Germinal center (tissue), 1 donor: ENCODE data around the gene FAM120A.
A peak's percentile ranks its signal among the peaks of the same experiment; 100 is the strongest.

Experiments used
- DNase-seq: peaks from one replicate; pipeline ENCODE4 v3.0.0; 2012; ENCODE audit warnings: mixed read lengths, low spot score

The FAM120A gene

DNA sequence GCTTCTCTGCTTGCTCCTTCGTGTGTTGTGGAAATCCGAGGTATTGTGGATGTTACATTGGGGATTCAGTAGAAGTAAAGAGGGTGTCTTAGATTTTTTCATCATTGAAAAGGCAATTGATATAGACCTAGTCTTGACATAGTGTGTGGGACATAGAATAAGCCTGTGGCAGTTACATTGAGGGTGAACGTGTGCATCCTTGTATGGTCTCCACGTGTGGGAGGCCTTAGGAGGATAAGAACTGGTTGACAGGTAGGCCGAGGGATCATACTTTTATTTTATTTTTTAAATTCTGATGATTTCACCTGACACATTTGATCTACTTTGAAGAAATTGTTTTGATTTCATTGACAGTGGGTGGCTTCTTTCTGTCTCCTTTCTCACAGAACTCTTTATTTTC, 18.9 kb downstream of the FAM120A start:
- DNase-seq = no peak

- no peak for DNase-seq
Measured at GRCh38 chr9:93471124-93471523, 19.6 kb downstream of the FAM120A start.

- no peak for DNase-seq
Measured at GRCh38 chr9:93473411-93473810, 21.9 kb downstream of the FAM120A start.

DNA sequence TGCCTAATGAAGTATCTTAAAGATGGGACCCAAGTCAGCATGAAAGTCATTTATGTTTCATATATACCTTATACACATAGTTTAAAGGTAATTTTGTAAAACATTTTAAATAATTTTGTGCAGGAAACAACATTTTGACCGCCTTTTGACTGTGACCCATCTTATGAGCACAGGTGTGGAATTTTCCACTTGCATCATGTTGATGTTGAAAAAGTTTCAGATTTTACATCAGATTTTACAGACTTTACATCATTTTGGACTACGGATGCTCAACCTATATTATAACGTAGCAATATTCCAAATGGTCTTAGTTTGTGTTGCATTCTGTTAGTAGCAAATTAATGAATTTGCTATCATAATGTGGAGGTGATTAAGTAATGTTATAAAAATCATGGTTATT, 23.6 kb downstream of the FAM120A start:
- DNase-seq = no peak

GRCh38 chr9:93475856-93476255, 24.4 kb downstream of the FAM120A start:
- no peak for DNase-seq

DNA sequence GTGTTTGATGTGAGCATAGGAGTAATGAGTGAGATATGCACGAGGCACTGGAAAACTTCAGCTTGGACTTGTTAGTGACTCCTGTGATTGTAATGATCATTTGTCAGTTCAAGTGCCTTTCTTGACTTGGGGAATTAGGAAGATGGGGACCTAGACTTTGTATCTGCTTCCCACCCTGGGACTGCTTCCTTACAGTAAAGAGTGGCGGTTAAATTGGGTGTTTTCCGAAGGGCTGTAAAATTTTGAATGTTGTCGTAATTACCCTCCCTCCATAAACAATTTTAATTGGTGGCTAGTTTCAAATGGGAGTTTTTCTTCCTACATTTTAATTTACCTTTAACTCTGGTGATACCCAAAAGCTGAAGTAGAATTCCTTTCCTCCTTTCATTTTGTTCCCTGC, 25.4 kb downstream of the FAM120A start:
- no peak for DNase-seq

- DNase-seq = no peak
Measured at GRCh38 chr9:93477397-93477796, 25.9 kb downstream of the FAM120A start.

DNA sequence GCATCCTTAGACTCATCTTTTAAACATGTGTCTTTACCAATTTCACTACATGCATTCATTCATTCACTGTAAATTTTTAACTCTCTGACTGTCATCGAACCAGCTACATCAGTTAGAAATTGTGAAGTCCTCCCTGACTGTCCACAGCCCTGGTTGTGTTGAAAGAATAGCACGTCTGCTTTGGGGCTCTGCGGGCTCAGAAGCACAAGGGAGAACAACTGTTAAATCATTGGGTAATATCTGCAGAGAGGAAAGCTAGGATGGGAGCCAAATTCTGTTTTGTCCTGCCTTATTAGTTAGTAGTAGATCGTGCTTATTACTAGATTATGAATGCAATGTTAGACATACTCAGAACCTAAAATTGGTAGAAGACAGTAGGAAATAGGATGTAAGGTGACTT, 28.2 kb downstream of the FAM120A start:
- no peak for DNase-seq

GRCh38 chr9:93480262-93480661, 28.8 kb downstream of the FAM120A start:
- DNase-seq = no peak

GRCh38 chr9:93480728-93481324, 29.3 kb downstream of the FAM120A start:
- DNase-seq = no peak

- DNase-seq = no peak
Measured at GRCh38 chr9:93483497-93483896, 32.0 kb downstream of the FAM120A start.

- no peak for DNase-seq
Measured at GRCh38 chr9:93486268-93486667, 34.8 kb downstream of the FAM120A start.

DNA sequence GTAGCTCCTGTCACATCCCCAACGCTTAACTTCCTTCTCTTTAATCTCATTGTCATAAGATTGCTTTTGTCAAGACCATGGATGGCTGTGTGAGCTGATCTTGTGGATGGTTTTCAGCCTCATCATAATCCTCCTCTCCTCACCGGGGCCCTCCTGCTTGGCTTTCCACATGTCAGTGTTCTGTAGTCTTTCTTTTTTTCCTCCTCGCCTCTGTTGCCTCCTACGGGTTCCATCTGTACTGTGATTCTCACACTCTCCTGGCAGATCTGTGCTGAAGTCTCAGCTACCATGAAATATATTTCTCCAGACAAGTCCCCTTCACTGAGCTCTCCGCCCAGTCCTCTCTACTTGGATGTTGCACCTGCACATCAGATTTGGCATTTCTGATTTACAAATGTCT, 36.8 kb downstream of the FAM120A start:
- DNase-seq = no peak

DNA sequence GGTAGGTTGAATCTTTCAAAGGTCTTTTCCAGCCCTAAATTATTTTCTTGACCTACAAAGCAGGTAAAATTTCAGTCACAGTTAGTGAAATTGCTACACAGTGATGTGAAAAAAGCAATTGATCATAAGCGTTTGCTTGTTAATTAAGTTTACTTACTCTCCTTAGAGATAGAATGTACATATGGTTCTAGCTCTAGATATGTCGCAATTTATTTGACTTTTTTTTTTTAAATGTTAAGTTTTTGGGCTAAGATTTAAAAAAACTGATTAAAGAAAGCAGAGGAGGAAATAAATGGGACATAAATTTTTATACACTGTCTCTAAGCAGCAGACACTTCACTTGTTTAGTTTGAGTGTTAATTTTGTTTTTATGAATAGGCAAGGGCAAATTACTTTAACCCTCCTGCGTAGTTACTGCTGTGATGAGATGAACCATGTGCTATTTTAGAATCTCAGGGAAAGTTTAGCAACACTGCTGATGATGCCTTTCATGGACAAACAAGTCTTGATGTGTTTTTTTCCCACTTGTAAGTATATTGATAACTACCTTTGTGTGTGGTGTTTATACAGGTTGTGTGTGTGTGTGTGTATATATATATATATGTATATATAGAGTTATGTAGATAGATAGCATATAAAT, 40.2 kb downstream of the FAM120A start:
- no peak for DNase-seq

DNA sequence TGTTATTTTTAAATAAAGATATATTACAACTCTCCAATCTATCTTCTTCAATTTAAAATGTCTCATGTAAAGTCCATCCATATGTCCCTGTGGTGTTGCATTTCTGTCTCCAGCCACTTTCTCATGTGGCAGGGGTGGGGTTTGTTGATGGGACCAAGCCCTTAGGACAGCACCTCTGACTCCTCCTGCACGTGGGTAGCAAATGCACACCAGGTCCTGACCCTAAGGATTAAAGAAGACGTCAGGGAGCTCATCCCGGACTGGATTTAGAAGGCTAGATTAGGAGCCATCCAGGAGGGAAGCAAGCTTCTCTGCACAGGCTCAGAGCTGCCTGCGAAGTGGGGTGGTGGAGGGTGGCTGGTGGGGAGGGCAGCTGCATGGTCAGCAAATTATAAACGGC, 40.8 kb downstream of the FAM120A start:
- DNase-seq = no peak

GRCh38 chr9:93493949-93494348, 42.5 kb downstream of the FAM120A start:
- DNase-seq = no peak

GRCh38 chr9:93496285-93496684, 44.8 kb downstream of the FAM120A start:
- no peak for DNase-seq

DNA sequence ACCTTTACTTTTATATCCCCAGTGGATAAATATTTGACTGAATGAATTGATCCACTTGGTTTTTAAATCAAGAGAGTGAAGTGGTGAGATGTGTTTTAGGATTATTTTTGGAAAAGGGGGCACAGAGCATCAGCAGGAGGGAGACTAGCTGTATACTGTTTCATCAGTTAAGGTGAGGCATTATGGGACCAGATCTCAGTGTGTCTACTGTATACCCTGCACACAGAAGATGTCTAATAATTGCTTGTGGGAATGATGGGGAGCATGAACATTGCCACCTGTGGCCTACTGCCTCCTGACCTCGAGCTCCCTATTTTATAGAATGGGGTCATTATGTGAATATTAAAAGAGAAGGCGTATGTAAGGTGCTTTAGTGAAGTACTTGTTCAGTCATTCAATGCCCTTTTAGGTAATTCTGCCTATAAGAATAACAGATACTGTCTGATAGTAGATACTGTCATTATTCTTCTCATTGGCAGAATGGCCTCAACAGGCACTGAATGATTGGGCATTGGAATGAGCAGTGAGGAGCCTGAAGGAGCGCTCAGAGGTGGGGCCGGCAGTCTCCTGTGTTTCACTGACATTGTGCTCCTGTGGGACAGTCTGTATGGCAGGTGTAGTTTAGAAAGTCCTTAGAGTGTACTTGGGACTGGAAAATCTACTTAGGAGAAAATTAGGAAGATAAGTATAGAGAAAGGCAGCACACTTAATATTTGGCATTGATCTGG, 49.2 kb downstream of the FAM120A start:
- no peak for DNase-seq

- peak; percentile 7 for DNase-seq
Measured at GRCh38 chr9:93501406-93501805, 49.9 kb downstream of the FAM120A start.

- DNase-seq = no peak
Measured at GRCh38 chr9:93503381-93503780, 51.9 kb downstream of the FAM120A start.

DNA sequence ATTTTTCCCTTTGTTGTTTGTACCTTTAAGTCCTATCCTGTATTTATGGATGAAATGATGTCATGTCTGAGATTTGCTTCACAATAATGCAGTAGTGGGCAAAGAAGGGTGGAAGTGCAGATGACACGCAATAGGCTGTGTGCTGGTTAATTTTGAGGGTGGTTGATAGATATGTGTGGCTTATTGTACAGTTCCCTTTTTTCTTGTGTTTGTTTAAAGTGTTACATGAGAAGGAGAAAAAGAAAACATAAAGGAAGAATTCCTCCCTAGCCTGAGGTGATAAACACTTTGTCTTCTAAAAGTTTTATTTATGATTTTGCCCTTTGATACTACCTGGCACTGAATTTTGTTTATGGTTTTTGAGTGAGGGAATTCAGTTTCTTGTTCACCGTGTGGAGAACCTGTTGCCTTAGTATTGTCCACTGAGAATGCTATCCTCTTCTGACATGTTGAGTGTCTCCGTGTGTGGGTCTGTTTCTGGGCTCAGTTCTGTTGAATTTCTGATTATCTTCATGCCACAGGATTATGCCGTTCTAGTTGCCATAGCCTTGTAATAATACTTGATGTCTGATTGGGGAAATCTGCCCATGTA, 54.2 kb downstream of the FAM120A start:
- no peak for DNase-seq

DNA sequence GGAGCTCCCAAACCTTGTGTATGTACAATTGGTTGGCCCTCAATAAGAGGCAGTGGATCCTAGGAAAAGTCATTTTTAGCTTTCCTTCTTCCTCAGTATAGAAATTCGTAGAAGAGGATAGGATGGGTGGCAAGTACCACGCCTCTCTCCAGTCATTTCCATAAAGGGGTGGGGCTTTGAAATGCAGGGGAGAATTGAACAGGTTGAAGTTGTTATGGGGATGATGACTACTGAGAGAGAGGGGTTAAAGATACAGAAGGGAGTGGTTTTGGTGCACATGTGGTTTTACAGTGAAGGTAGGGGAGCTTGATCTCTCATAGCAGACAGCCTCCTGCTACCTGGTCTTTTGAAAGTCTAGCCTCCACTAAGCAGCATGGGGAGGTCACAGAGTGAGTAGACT, 56.3 kb downstream of the FAM120A start:
- no peak for DNase-seq

DNA sequence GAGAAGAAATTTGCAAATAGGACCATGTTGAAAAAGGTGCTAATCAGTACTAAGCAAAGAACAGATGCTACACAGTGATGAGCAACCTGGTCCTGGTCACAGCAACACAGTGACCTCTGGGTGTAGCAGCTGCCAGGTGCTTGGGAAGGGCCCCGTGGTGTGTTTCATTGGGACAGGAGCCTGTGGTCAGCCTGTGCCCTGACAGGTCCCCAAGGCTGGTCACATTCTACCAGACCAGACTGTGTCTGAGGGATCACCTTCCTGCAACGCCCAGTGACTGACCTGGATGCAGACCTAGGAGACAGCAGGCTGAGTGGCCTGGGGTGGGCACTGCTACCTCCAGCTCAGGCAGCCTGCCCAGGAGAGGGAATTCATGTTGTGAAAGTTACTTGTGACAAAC, 56.7 kb downstream of the FAM120A start:
- DNase-seq = no peak
